Muscle of leg (tissue), 11 donors: ENCODE measurements around the gene RALGPS1. TPM values are rescaled to one million over a fixed set of nuclear protein-coding genes. Genes with fewer than 3 reads are reported as not detected.
"Not testable (repeated sequence)": the region's sequence is repeated elsewhere in the genome, so short reads cannot be mapped to it uniquely, and the experiment has no call there.

Source experiments
- DNase-seq: peaks from one replicate; pipeline ENCODE4 v3.0.0; 2013
- H3K27ac ChIP-seq: one replicate; pipeline ENCODE4 v1.5.1; 2013; ENCODE audit warnings: mild to moderate bottlenecking, low read length, control low read depth
- H3K27me3 ChIP-seq: one replicate; pipeline ENCODE4 v1.6.1; 2013; ENCODE audit warnings: low read length; ENCODE audit not compliant: control insufficient read depth, insufficient read depth
- H3K36me3 ChIP-seq: one replicate; pipeline ENCODE4 v1.6.1; 2013; ENCODE audit warnings: low read length; ENCODE audit not compliant: control insufficient read depth, insufficient read depth
- H3K4me1 ChIP-seq: one replicate; pipeline ENCODE4 v1.6.1; 2013; ENCODE audit warnings: low read length; ENCODE audit not compliant: control insufficient read depth, insufficient read depth
- H3K4me3 ChIP-seq: one replicate; pipeline ENCODE4 v1.5.1; 2013; ENCODE audit warnings: low read length, control low read depth
- H3K9me3 ChIP-seq: replicated peaks from 2 replicates; pipeline ENCODE4 v1.6.1; 2013; ENCODE audit warnings: low read depth, low read length; ENCODE audit not compliant: control insufficient read depth
- WGBS: methylation state at CpG from one replicate; pipeline ENCODE4 v1.1.5; 2013; ENCODE audit warnings: missing lambda C conversion rate; ENCODE audit not compliant: insufficient coverage; 5-methylcytosine and 5-hydroxymethylcytosine counted together
- polyA plus RNA-seq, 8 donors: library from polyadenylated mRNA; unstranded; fragments of 120-200 nt; gene quantifications; one replicate each; pipeline versions ENCODE4 v1.2.1 to v1.2.3, GENCODE V29; 2013; ENCODE audit warnings: inconsistent platforms in 1 of 8, low replicate concordance in 1 of 8; ENCODE audit not compliant: insufficient read length in 8 of 8, insufficient read depth in 1 of 8
- total RNA-seq: library from RNA; stranded (reverse); fragments of 120-200 nt; gene quantifications from one replicate; pipeline ENCODE4 v1.2.4, GENCODE V29; 2013

The RALGPS1 gene
- total and polyA plus RNA-seq, 9 donors = 4.6 to 8.6 (median 7.2) TPM

DNA sequence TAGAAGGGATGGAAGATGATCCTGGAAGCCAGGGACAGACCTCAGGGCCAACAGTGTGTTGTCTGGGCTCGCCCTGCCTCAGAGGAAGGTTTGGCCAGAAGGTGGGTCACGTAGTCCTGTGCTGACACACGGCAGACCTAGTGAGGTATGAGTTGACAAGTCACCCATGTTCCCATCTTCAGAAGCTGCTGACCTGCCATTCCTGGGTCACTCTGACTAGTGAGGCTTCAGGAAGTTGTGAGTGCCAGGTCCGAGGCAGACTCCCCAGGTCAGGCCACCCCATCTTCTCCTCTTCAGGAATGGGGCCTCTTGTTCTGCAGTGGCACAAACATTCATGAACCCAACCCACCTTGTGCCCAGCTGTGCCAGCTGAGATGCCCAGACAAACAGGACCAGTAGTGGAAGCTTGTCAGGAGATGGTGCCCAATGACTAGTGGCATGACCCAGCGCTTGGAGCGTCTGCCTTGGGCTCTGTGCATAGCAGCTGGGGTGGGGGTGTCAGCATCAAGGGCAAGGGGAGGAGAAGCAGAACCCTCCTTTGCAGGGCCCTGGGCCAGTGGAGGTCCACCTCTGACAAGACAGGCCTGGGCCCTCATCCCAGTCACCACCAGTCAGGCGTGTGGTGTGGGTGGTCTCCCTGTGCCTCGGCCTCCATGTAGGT lies 224.6 kb downstream of the RALGPS1 start:
- Histone ChIP-seq H3K9me3 (no peaks in the 10 kb centered on the region), H3K27ac (no peak overlapping the region), H3K4me1 (peaks cover 63% of the 10 kb centered on the region), H3K36me3 (no peaks in the 10 kb centered on the region), H3K27me3 (no peaks in the 10 kb centered on the region), H3K4me3 (no peak overlapping the region)
- peak; percentile 7 for DNase-seq
- WGBS = 87% methylated on average over 6 of the region's 8 CpGs

DNA sequence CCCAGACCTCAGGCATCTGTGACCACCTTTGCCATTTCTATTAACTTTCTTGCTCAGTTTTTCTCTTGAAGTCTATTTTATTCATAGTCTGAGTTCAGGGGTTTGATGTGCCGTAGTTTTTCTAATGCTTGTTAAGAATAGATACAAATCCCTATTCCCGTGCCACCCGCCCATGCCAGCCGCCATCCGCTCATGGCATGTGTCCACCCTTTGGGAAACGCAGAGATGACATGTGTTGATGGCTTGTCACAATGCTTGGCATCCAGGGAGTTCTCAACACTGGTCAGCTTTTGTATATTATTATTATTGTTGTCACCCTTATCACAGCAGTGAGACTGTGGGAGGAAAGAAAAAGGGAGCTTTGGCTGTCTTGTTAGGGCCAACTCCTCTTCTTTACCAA lies 225.2 kb downstream of the RALGPS1 start:
- Histone ChIP-seq H3K36me3 (no peaks in the 10 kb centered on the region), H3K27ac (no peak overlapping the region), H3K4me3 (no peak overlapping the region), H3K27me3 (no peaks in the 10 kb centered on the region), H3K9me3 (no peaks in the 10 kb centered on the region), H3K4me1 (peaks cover 58% of the 10 kb centered on the region)
- WGBS = no CpG with 5 or more reads among the region's 6 CpGs
- DNase-seq = peak; percentile 21

DNA sequence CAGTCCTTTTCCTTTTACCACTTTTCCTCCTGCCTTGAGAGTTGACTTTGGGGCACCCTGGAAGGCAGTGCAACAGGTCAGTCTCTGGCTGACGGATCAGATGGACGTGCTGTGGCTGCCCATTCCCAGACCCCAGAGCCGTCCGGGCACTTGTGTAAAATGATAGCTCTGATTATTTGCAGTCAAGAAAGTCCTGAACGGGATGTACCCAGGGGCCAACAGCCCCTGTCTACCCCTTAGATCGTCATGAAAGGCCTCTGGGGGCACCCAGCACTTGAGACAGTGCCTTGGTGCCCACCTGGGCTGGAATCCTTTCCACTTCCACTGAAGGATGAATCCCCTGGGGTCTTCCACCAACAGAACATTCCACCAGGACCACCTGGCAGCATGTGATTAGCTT lies 225.6 kb downstream of the RALGPS1 start:
- Histone ChIP-seq H3K27ac (no peak overlapping the region), H3K27me3 (no peaks in the 10 kb centered on the region), H3K36me3 (no peaks in the 10 kb centered on the region), H3K4me1 (peaks cover 54% of the 10 kb centered on the region), H3K4me3 (no peak overlapping the region), H3K9me3 (no peaks in the 10 kb centered on the region)
- peak; percentile 15 for DNase-seq
- WGBS = 90% methylated on average over 4 of the region's 6 CpGs

DNA sequence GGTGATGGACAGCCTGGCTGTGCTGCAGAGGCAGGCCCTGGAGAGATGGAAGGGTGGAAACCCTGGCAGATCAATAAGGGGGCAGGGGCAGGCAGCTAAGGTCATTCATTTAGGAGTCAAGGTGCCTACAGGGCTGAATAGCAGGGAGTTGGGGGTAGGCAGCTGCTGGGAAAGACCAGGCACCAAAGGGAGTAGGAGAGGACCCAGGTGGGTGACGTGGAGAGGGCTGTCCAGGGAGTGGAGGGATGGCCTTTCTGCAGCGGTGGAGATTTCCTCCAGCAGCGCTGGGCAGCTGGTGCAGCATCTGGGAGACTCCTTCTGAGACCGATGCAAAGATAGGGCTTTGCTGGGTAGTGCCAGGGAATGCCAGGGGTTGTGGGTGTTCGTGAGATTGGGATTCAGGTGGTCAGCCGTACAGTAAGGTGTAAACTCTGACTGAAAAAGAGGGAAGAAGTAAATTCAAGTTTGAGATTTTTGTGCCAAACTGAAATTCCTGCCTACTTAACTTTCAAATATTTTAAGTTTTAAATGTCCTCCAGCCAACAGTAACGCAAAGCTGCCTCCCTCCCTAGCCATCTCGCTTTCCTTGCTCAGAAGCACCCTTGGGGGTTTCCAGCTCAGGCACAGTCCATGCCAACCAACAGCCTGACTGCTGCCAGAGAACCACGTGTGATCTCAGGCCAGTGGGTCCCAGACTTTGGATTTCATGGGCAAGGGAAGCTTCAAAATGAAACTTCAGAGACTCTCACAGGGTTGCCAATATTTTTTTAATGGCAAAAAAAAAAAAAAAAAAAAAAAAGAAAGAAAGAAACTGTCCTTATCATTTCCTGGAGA lies 226.5 kb downstream of the RALGPS1 start:
- H3K4me3 ChIP-seq = no peak overlapping the region
- H3K27me3 ChIP-seq = no peaks in the 10 kb centered on the region
- no peaks in the 10 kb centered on the region for H3K36me3 ChIP-seq
- peak; percentile 43 for DNase-seq
- H3K9me3 ChIP-seq = no peaks in the 10 kb centered on the region
- WGBS = 66% methylated on average over 7 of the region's 9 CpGs
- no peak overlapping the region for H3K27ac ChIP-seq
- peaks cover 45% of the 10 kb centered on the region for H3K4me1 ChIP-seq

DNA sequence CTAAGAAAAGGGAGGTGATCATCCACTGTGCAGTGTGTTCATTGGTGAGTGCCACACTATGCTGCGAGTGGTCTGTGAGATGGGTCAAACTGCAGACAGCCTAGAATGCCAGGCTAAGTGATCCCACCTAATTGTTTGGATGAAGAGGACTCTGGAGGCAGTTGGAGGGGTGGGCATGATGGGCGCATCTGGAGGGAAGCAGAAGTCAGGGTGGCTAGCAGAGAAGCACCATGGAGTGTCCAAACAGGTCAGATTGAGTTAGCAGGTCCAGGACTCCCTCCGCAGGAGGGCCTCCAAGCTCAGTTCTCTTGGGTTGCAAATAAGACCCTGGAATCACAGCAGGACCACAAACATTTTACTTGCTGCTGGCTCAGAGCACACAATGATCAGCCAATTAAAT lies 227.7 kb downstream of the RALGPS1 start:
- DNase-seq = no peak
- peaks cover 33% of the 10 kb centered on the region for H3K4me1 ChIP-seq

DNA sequence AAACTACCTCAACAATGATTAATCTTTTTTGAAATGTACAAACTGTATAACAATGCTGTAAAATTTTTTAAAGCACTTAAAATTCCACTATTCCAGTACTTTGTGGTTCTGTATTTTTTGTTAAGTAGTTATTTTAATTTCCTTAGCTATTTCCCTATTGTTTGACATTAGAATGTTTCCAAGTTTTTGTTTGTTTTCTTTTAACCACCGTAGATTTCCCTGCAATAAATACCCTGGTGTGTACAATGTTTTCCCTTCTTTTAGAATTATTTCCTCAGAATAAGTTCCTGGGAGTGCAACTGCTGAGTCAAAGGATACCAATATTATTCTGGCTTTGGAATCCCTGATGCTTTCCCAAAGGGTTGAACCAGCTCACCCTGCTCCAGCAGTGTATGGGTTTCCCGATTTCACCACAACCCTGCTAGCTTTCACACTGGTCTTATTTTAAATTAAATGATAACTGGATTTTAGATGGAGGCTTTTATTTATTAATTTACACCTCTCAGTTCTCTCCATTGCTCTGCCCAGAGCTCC lies 228.4 kb downstream of the RALGPS1 start:
- Histone ChIP-seq H3K27ac (no peak overlapping the region), H3K36me3 (no peaks in the 10 kb centered on the region), H3K4me3 (no peak overlapping the region), H3K4me1 (peaks cover 27% of the 10 kb centered on the region), H3K27me3 (no peaks in the 10 kb centered on the region), H3K9me3 (no peaks in the 10 kb centered on the region)
- no peak for DNase-seq
- WGBS = no CpG with 5 or more reads among the region's 2 CpGs

More for the DNA sequence above, 227.7 kb downstream of the RALGPS1 start:
- no peaks in the 10 kb centered on the region for H3K27me3 ChIP-seq
- 100% methylated on average over 3 of the region's 3 CpGs for WGBS
- H3K4me3 ChIP-seq = no peak overlapping the region
- no peaks in the 10 kb centered on the region for H3K36me3 ChIP-seq
- H3K9me3 ChIP-seq = no peaks in the 10 kb centered on the region
- no peak overlapping the region for H3K27ac ChIP-seq

DNA sequence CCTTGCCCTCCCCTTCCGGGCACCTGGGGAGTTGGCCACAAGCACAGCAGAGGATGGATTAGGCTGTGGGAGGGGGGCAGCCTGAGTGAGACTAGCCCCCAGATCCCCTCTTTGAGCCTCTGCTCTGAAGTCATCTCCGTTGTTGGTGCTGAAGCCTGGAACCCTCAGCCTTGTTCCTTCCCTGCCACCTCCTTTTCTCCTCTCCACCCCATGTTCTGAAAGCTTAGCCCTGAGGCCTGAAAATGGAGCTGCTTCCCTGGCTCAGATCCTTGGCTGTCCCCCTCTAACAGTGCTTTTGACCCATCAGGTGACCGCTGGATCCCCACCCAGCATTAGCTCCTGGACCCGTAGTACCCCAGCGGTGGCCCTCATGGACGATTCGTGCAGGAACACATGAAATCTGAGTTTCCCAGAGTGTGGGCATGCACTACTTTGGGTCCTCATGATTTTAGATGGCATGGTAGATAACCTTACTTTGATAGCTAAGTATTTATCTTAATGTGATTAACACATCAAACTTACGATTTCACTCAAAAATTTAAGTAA lies 229.4 kb downstream of the RALGPS1 start:
- Histone ChIP-seq H3K36me3 (no peaks in the 10 kb centered on the region), H3K9me3 (no peaks in the 10 kb centered on the region), H3K27me3 (no peaks in the 10 kb centered on the region), H3K27ac (no peak overlapping the region), H3K4me1 (peaks cover 25% of the 10 kb centered on the region), H3K4me3 (no peak overlapping the region)
- no peak for DNase-seq
- 96% methylated on average over 7 of the region's 8 CpGs for WGBS

DNA sequence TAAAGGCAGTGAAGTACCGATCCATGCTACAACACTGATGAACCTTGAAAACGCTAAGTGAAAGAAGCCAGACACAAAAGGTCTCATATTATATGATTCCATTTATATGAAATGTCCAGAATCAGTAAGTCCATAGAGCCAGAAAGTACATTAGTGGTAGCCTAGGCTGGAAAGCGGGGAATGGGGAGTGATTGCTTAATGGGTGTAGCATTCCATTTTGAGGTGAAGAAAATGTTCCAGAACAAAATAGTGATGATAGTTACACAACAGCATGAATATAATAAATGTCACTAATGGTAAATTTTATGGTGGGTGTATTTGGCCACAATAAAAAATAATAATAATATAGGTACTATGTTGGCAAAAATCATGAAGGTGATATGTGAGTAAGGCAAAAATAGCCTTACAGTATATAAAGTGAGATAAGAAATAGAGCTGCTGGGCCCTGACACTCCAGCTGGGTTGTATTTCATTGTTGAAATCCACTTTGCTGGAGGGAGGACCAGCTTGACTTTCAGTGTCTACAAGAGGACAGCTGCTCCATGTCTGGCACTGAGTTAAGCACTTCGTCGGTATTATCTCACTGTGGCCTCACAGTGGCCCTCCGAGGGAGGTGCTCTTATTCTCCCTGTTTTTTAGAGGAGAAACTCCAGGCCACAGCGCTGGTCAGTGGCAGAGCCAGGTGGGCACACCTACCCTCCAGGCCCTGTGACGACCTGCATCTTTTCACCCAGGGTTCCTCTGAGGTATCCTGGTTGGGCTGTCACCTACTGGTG lies 230.3 kb downstream of the RALGPS1 start:
- H3K27ac ChIP-seq = no peak overlapping the region
- no peaks in the 10 kb centered on the region for H3K36me3 ChIP-seq
- H3K9me3 ChIP-seq = no peaks in the 10 kb centered on the region
- DNase-seq = peak; percentile 51
- peaks cover 16% of the 10 kb centered on the region for H3K4me1 ChIP-seq
- no peak overlapping the region for H3K4me3 ChIP-seq
- no peaks in the 10 kb centered on the region for H3K27me3 ChIP-seq
- WGBS = 81% methylated on average over 4 of the region's 8 CpGs

DNA sequence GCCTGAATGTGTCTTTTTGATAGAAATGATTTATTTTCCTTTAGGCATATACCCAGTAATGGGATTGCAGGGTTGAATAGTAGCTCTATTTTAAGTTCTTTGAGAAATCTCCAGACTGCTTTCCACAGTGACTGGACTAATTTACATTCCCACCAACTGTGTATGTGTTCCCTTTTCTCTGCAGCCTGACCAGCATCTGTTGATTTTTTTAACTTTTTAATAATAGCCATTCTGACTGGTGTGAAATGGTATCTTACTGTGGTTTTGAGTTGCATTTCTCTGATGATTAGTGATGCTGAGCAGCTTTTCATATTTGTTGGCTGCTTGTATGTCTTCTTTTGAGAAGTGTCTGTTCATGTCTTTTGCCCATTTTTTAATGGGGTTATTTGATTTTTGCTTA lies 232.3 kb downstream of the RALGPS1 start:
- H3K4me3 ChIP-seq, H3K27ac ChIP-seq, H3K9me3 ChIP-seq, H3K4me1 ChIP-seq, H3K36me3 ChIP-seq, H3K27me3 ChIP-seq, DNase-seq: not testable (repeated sequence)

DNA sequence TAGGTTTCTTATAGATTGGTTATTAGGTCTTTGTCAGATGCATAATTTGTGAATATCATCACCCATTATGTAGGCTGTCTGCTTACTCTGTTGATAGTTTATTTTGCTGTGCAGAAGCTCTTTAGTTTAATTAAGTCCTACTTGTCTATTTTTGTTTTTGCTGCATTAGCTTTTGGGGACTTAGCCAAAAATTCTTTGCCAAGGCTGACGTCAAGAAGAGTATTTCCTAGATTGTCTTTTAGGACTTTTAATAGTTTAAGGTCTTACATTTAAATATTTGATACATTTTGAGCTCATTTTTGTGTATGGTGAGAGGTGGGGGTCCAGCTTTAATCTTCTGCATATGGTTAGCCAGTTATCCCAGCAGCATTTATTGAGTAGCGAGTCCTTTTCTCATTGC lies 232.7 kb downstream of the RALGPS1 start:
- no peaks in the 10 kb centered on the region for H3K9me3 ChIP-seq
- H3K27ac ChIP-seq = no peak overlapping the region
- no peaks in the 10 kb centered on the region for H3K27me3 ChIP-seq
- H3K4me1 ChIP-seq = no peaks in the 10 kb centered on the region
- H3K36me3 ChIP-seq = no peaks in the 10 kb centered on the region
- DNase-seq = no peak
- H3K4me3 ChIP-seq = no peak overlapping the region
- WGBS = no CpG with 5 or more reads among the region's 2 CpGs
